ENCODE data around the gene FAM216B. TPM values are rescaled to one million over a fixed set of nuclear protein-coding genes. Genes with fewer than 3 reads are reported as not detected.

Gene FAM216B
- total RNA-seq, 1 donor from 2014 or later, result not detected

DNA sequence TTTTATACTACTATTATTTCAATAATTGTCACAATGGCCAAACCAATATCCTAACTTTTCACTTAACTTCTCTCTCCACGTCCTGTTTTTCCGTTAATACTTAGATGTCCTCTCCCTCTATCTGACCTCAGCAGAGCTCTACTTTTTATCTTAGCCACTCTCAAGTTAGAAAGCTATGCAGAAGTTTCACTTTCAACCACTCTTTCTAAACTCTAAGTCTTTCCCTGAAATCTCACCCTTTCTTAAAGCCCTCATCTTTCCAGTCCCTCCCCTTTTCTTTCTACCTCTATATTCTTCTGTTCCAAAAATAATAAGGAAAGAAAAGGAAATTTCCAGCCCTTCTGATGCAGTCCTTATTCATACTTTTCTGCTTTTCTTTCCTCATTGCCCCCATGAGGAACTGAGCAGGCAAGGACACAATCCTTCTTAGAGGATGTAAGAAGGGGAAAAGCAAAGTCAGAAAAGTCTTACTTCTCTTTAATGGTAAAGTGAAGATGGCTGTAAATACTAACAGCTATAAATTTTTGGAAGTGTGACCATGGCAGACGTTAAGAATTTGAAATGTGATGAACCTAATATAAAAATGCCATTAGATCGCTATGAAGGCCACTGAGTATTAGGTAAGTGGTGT lies 23.0 kb downstream of the FAM216B start:
- Mint-ChIP-seq H3K27me3 (ENCODE audit: low read depth) (no peaks in the 10 kb centered on the region), H3K4me1 (peaks cover 2% of the 10 kb centered on the region), H3K27ac (no peak overlapping the region), H3K36me3 (no peaks in the 10 kb centered on the region), H3K4me3 (no peak overlapping the region), H3K9me3 (peaks cover 3% of the 10 kb centered on the region)
- no peak for DNase-seq (ENCODE audit: low spot score in 2 of 2, unreplicated experiment in 2 of 2)
- TF ChIP-seq CTCF (IDR thresholded peaks at IDR 0.05; ENCODE audit: unreplicated experiment), result no peak

- no peak for TF ChIP-seq CTCF (IDR thresholded peaks at IDR 0.05; ENCODE audit: unreplicated experiment)
- DNase-seq (ENCODE audit: low spot score in 2 of 2, unreplicated experiment in 2 of 2), result no peak
- no peak overlapping the region for H3K4me3 Mint-ChIP-seq
- H3K27ac Mint-ChIP-seq, result no peak overlapping the region
- no peaks in the 10 kb centered on the region for H3K27me3 Mint-ChIP-seq (ENCODE audit: low read depth)
- H3K9me3 Mint-ChIP-seq, result peaks cover 7% of the 10 kb centered on the region
- H3K36me3 Mint-ChIP-seq, result peaks cover 4% of the 10 kb centered on the region
- H3K4me1 Mint-ChIP-seq, result peaks cover 1% of the 10 kb centered on the region
Measured at GRCh38 chr13:42807241-42807640, 25.9 kb downstream of the FAM216B start.

DNA sequence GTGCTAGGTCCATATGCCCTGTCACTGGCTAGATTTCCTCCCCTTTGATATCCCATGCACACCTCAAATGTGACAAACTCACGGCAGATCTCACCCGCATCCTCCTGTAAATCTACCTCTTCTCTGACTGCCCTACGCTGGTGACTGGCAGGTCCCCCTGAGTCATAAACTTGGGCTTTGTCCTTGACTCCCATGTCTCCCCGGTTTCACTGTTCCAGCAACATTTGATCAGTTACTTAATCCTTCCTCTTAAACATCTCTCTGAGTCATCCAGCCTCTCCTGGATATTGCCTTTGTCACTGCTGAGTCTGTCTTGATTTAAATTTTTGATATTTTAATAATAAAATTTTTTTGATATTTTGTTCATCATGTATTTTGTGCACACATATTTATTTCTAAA lies 26.5 kb downstream of the FAM216B start:
- DNase-seq (ENCODE audit: low spot score in 2 of 2, unreplicated experiment in 2 of 2), result no peak
- H3K4me1 Mint-ChIP-seq, result peaks cover 7% of the 10 kb centered on the region
- H3K27me3 Mint-ChIP-seq (ENCODE audit: low read depth), result no peaks in the 10 kb centered on the region
- no peak overlapping the region for H3K4me3 Mint-ChIP-seq
- TF ChIP-seq CTCF (IDR thresholded peaks at IDR 0.05; ENCODE audit: unreplicated experiment), result no peak
- H3K36me3 Mint-ChIP-seq, result peaks cover 4% of the 10 kb centered on the region
- H3K27ac Mint-ChIP-seq, result no peak overlapping the region
- peaks cover 7% of the 10 kb centered on the region for H3K9me3 Mint-ChIP-seq

- no peak for DNase-seq (ENCODE audit: low spot score in 2 of 2, unreplicated experiment in 2 of 2)
- Mint-ChIP-seq H3K36me3 (peaks cover 4% of the 10 kb centered on the region), H3K27me3 (ENCODE audit: low read depth) (no peaks in the 10 kb centered on the region), H3K9me3 (peaks cover 7% of the 10 kb centered on the region), H3K4me1 (peaks cover 11% of the 10 kb centered on the region), H3K27ac (no peak overlapping the region), H3K4me3 (no peak overlapping the region)
- no peak for TF ChIP-seq CTCF (IDR thresholded peaks at IDR 0.05; ENCODE audit: unreplicated experiment)
Measured at GRCh38 chr13:42808341-42808940, 27.1 kb downstream of the FAM216B start.

DNA sequence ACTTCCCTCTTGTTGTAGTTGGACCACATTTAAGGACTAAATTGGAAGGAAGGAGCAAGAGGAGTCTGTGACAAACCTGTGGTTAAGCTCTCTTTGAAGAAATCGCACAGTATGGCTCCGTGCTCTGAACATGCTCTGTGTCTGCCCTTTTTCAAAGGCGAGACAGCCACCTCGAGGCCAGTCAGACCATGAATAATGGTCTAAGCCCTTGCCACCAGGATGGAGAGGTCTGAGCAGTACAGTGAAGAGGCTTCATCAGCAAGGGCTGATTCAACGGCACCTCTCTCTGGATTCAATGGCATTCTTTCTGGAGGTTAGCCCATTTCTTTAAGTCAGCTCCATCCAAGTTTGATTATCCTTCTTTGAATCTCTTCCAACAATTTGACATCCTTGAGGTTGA lies 30.9 kb downstream of the FAM216B start:
- no peak for TF ChIP-seq CTCF (IDR thresholded peaks at IDR 0.05; ENCODE audit: unreplicated experiment)
- H3K9me3 Mint-ChIP-seq, result peaks cover 7% of the 10 kb centered on the region
- H3K4me3 Mint-ChIP-seq, result no peak overlapping the region
- H3K27me3 Mint-ChIP-seq (ENCODE audit: low read depth), result no peaks in the 10 kb centered on the region
- peaks cover 39% of the 10 kb centered on the region for H3K4me1 Mint-ChIP-seq
- no peak overlapping the region for H3K27ac Mint-ChIP-seq
- no peak for DNase-seq (ENCODE audit: low spot score in 2 of 2, unreplicated experiment in 2 of 2)
- peaks cover 4% of the 10 kb centered on the region for H3K36me3 Mint-ChIP-seq

All from mesothelial cell of epicardium (in vitro differentiated cells).